Measurements from ENCODE around the gene CHKB.

CHKB gene

DNA sequence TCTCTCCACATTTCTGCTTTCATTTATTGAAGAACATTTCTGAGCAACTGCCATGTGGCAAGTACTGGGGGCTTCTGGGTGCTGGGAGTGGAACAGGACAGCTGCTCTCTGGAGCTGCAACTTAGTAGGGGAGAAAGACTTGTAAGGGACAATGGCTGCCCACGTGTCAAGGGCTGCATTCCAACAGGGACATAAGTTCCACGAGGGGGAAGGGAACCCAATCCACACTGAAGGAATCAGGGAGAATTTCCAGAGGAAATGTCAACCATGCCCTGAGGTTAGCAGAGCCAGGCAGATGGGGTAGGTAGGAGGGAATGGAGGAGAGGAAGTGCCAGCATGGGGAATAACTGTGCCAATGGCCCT is 19.7 kb upstream of the CHKB start:
- H3K9ac ChIP-seq (ENCODE audit: insufficient read length) = no peak overlapping the region
- no peak overlapping the region for H3K27ac ChIP-seq
- H3K9me3 ChIP-seq (ENCODE audit: low read depth, low read length) = no peaks in the 10 kb centered on the region
- TF ChIP-seq FOXP2 (optimal IDR thresholded peaks at IDR 0.05; ENCODE audit: control extremely low read depth, extremely low read length, insufficient read depth) = no peak
- no peak for DNase-seq (ENCODE audit: low read depth, low spot score)
- H3K36me3 ChIP-seq (ENCODE audit: insufficient read depth, low read length) = no peaks in the 10 kb centered on the region
- no peak overlapping the region for H3K4me3 ChIP-seq

GRCh38 chr22:50601669-50602337 is 19.2 kb upstream of the CHKB start:
- no peak for DNase-seq (ENCODE audit: low read depth, low spot score)
- H3K9me3 ChIP-seq (ENCODE audit: low read depth, low read length) = no peaks in the 10 kb centered on the region
- no peaks in the 10 kb centered on the region for H3K36me3 ChIP-seq (ENCODE audit: insufficient read depth, low read length)
- no peak overlapping the region for H3K9ac ChIP-seq (ENCODE audit: insufficient read length)
- TF ChIP-seq FOXP2 (optimal IDR thresholded peaks at IDR 0.05; ENCODE audit: control extremely low read depth, extremely low read length, insufficient read depth) = no peak
- TF ChIP-seq POLR2AphosphoS5 (IDR thresholded peaks at IDR 0.05; ENCODE audit: borderline replicate concordance, low read depth, low read length) = no peak
- TF ChIP-seq EZH2 (IDR thresholded peaks at IDR 0.05) = no peak
- H3K27ac ChIP-seq = no peak overlapping the region
- H3K4me3 ChIP-seq = no peak overlapping the region

DNA sequence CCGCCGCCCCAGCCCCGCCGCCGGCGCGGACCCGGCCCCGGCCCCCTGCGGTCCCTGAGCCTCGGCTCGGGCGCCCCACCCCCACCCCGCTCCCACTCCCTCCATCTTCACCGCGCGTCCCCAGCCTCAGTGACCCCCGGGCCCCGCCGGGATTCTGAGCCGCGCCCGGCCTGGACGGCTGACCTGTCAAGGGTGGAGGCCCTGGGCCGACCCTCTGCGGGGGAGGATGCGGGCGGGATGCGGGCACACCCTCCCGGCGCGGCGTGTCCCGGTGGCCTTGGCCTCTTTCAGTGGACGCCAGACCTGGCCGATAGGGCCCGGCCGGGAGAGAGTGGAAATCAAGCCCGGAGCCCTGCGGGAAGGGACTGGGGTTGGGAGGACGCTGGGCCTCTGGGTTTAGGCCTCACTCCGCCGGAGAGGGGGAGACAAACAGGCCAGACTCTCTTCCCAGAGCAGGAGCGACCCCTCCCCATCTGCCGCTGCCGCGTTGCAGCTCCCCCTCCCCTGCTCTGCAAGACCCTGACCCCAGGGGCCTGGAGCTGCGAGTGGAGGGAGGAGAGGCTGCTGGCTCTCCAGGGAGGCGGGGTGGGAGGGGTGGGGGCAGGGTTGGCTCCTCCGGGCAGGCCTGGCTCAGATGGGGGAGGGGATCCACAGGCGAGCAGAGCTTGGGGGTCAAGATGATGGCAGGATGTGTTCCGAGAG is 18.5 kb upstream of the CHKB start:
- Histone ChIP-seq H3K36me3 (ENCODE audit: insufficient read depth, low read length) (no peaks in the 10 kb centered on the region), H3K27ac (no peak overlapping the region), H3K9ac (ENCODE audit: insufficient read length) (no peak overlapping the region), H3K9me3 (ENCODE audit: low read depth, low read length) (no peaks in the 10 kb centered on the region), H3K4me3 (no peak overlapping the region)
- no peak for TF ChIP-seq FOXP2 (optimal IDR thresholded peaks at IDR 0.05; ENCODE audit: control extremely low read depth, extremely low read length, insufficient read depth)
- no peak for TF ChIP-seq POLR2AphosphoS5 (IDR thresholded peaks at IDR 0.05; ENCODE audit: borderline replicate concordance, low read depth, low read length)
- TF ChIP-seq EZH2 (IDR thresholded peaks at IDR 0.05) = no peak
- no peak for DNase-seq (ENCODE audit: low read depth, low spot score)

DNA sequence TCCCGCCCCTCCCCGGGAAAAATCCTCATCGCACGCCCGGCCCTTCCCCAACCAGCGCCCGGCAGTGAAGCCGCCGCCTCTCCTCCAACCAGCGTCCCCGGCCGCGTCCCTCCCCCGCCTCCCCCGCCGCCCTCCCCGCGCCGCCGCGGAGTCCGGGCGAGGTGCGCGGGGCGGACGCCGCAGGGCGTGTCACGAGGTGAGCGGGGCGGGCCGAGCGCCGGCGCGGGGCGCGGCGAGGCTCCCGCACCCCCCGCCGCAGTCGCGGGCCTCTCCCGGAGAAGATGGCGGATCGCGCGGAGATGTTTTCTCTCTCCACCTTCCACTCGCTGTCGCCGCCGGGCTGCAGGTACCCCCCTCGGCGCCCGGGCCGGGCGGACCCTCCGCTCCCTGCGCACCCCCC is 17.9 kb upstream of the CHKB start, which contains the start of gene MAPK8IP2:
Gene MAPK8IP2 (plus strand): TSS at position 256 of the 400 bp plus-strand sequence. CDS start 26 bp downstream, at position 282.
- Histone ChIP-seq H3K27ac (no peak within 1 kb of the TSS), H3K9me3 (ENCODE audit: low read depth, low read length) (no peaks in the 10 kb centered on the region), H3K4me3 (no peak within 1 kb of the TSS), H3K36me3 (ENCODE audit: insufficient read depth, low read length) (no peaks in the 10 kb centered on the region), H3K9ac (ENCODE audit: insufficient read length) (no peak within 1 kb of the TSS)
- TF ChIP-seq FOXP2 (optimal IDR thresholded peaks at IDR 0.05; ENCODE audit: control extremely low read depth, extremely low read length, insufficient read depth) = no peak
- TF ChIP-seq POLR2AphosphoS5 (IDR thresholded peaks at IDR 0.05; ENCODE audit: borderline replicate concordance, low read depth, low read length) = no peak
- TF ChIP-seq EZH2 (IDR thresholded peaks at IDR 0.05) = no peak
- no peak for DNase-seq (ENCODE audit: low read depth, low spot score)

DNA sequence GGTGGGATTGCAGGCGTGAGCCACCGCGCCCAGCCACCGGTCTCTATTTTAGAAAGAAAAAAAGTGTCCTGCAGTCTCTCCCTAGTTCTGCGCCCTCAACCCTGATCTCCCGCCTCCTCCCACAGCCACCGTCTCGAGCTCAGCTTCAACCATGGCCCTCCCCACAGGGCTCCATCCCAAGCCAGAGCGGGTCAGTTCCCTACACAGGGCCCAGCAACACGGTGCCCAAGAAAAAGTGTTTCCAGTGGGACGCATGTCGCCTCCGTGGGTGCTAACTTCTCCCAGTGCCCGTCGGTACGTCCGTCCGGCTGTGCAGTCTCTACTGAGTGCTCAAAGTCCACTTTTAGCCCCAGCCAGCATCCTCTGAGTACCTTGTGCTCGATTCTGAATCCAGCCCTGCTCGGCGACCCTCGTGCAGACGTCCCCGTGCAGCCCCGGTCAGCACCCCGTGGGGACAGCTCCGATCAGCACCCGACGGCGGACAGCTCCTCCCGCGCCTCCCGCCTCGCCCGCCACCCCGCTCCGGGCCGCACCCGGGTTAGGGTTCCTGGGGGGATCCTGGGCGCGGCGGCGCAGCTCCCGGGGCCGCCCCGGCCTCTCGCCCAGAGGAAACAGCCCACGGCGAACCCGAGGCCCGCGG is 17.3 kb upstream of the CHKB start:
- no peaks in the 10 kb centered on the region for H3K36me3 ChIP-seq (ENCODE audit: insufficient read depth, low read length)
- no peak overlapping the region for H3K27ac ChIP-seq
- DNase-seq (ENCODE audit: low read depth, low spot score) = no peak
- no peaks in the 10 kb centered on the region for H3K9me3 ChIP-seq (ENCODE audit: low read depth, low read length)
- no peak for TF ChIP-seq EZH2 (IDR thresholded peaks at IDR 0.05)
- no peak for TF ChIP-seq FOXP2 (optimal IDR thresholded peaks at IDR 0.05; ENCODE audit: control extremely low read depth, extremely low read length, insufficient read depth)
- TF ChIP-seq POLR2AphosphoS5 (IDR thresholded peaks at IDR 0.05; ENCODE audit: borderline replicate concordance, low read depth, low read length) = no peak
- no peak overlapping the region for H3K4me3 ChIP-seq
- no peak overlapping the region for H3K9ac ChIP-seq (ENCODE audit: insufficient read length)

DNA sequence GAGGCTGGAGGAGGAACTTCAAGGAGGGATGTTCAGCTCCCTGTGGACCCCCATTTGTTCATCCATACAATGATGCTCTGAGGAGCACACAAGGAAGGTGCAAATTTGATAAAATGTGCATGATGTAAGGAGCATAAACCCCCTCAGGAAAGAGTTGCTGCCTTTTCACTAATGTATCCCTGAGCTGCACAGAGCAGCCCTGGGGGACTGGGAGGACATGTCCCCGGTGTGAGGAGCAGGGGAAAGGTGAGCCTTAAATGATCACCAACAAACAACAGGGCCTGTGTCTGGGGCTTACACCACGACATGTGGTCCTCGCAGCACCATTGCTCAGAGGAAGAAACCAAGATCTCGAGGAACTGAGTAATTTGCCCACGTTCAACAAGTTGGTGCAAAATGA is 14.4 kb upstream of the CHKB start:
- Histone ChIP-seq H3K4me3 (no peak overlapping the region), H3K27ac (no peak overlapping the region), H3K9ac (ENCODE audit: insufficient read length) (no peak overlapping the region), H3K9me3 (ENCODE audit: low read depth, low read length) (no peaks in the 10 kb centered on the region), H3K36me3 (ENCODE audit: insufficient read depth, low read length) (no peaks in the 10 kb centered on the region)
- TF ChIP-seq POLR2AphosphoS5 (IDR thresholded peaks at IDR 0.05; ENCODE audit: borderline replicate concordance, low read depth, low read length) = no peak
- no peak for TF ChIP-seq FOXP2 (optimal IDR thresholded peaks at IDR 0.05; ENCODE audit: control extremely low read depth, extremely low read length, insufficient read depth)
- no peak for TF ChIP-seq EZH2 (IDR thresholded peaks at IDR 0.05)
- no peak for DNase-seq (ENCODE audit: low read depth, low spot score)

DNA sequence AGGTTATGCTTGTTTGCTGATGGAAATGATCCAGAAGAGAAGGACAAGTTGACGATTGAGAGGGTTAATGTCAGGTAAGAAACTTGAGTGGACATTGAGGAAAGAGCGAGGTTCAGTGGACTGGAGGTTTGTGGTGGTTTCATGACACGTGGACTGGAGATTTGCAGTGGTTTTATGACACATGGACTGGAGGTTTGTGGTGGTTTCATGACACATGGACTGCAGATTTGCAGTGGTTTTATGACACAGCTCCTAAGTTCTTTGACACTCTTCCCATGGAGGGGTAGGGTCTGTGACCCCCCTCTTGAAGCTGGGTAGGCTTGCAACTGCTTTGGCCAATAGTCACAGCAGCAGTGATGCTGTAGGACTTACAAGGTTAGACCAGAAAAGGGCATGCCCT is 12.5 kb upstream of the CHKB start:
- no peak for TF ChIP-seq FOXP2 (optimal IDR thresholded peaks at IDR 0.05; ENCODE audit: control extremely low read depth, extremely low read length, insufficient read depth)
- no peak for TF ChIP-seq EZH2 (IDR thresholded peaks at IDR 0.05)
- no peak for TF ChIP-seq POLR2AphosphoS5 (IDR thresholded peaks at IDR 0.05; ENCODE audit: borderline replicate concordance, low read depth, low read length)
- no peak overlapping the region for H3K27ac ChIP-seq
- no peak overlapping the region for H3K4me3 ChIP-seq
- H3K9me3 ChIP-seq (ENCODE audit: low read depth, low read length) = no peaks in the 10 kb centered on the region
- H3K9ac ChIP-seq (ENCODE audit: insufficient read length) = no peak overlapping the region
- no peak for DNase-seq (ENCODE audit: low read depth, low spot score)
- no peaks in the 10 kb centered on the region for H3K36me3 ChIP-seq (ENCODE audit: insufficient read depth, low read length)

DNA sequence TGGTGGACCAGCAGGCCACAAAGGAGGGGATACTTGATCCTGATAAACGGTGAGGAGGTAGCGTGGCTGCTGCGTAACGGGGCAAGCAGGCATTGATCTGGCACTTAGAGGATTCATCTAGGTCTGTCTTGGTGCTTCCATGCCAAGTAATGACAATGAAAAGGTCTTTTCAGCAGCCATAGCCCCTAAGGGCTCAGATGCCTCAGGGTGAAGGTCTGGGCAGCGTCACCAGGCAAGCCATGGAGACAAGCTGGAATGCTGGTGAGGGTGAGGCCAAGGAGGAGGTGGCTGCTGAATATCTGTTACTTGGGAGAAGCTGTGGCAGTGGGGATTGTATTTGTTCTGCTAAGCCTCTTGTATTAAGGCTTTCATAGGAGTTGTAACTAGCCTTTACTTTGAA is 4.8 kb upstream of the CHKB start:
- H3K9ac ChIP-seq (ENCODE audit: insufficient read length) = no peak overlapping the region
- no peak for DNase-seq (ENCODE audit: low read depth, low spot score)
- H3K4me3 ChIP-seq = no peak overlapping the region
- H3K9me3 ChIP-seq (ENCODE audit: low read depth, low read length) = no peaks in the 10 kb centered on the region
- TF ChIP-seq POLR2AphosphoS5 (IDR thresholded peaks at IDR 0.05; ENCODE audit: borderline replicate concordance, low read depth, low read length) (no peak), FOXP2 (optimal IDR thresholded peaks at IDR 0.05; ENCODE audit: control extremely low read depth, extremely low read length, insufficient read depth) (no peak), EZH2 (IDR thresholded peaks at IDR 0.05) (no peak)
- no peak overlapping the region for H3K27ac ChIP-seq
- H3K36me3 ChIP-seq (ENCODE audit: insufficient read depth, low read length) = no peaks in the 10 kb centered on the region

Measured in SK-N-MC (cell line).